Measurements from ENCODE around the gene TMEM86A.
"Not testable (repeated sequence)": the region's sequence is repeated elsewhere in the genome, so short reads cannot be mapped to it uniquely, and the experiment has no call there.

The TMEM86A gene

GRCh38 chr11:18698341-18699268 lies at the start of gene TMEM86A:
TSS of gene TMEM86A (plus strand) at chr11:18698779. CDS start at chr11:18698887, 108 bp downstream.
- peak; percentile 47 to 54 for DNase-seq (ENCODE audit: low read depth in 2 of 2)

- no peak for DNase-seq (ENCODE audit: low read depth in 2 of 2)
These were observed 48.2 kb upstream of the TMEM86A start for GRCh38 chr11:18650353-18650752.

GRCh38 chr11:18650859-18651557 lies 47.6 kb upstream of the TMEM86A start:
- peak; percentile 32 to 34 for DNase-seq (ENCODE audit: low read depth in 2 of 2)

- DNase-seq (ENCODE audit: low read depth in 2 of 2) = no peak
These were observed 40.9 kb upstream of the TMEM86A start for GRCh38 chr11:18657673-18658072.

- not testable (repeated sequence) for DNase-seq (ENCODE audit: low read depth in 2 of 2)
These were observed 33.2 kb upstream of the TMEM86A start for GRCh38 chr11:18665353-18665872.

- DNase-seq (ENCODE audit: low read depth in 2 of 2) = no peak
These were observed 30.4 kb upstream of the TMEM86A start for GRCh38 chr11:18668131-18668530.

- DNase-seq (ENCODE audit: low read depth in 2 of 2) = no peak
These were observed 29.4 kb upstream of the TMEM86A start for GRCh38 chr11:18669219-18669596.

- DNase-seq (ENCODE audit: low read depth in 2 of 2) = no peak
These were observed 28.9 kb upstream of the TMEM86A start for GRCh38 chr11:18669711-18670110.

GRCh38 chr11:18671246-18671645 lies 27.3 kb upstream of the TMEM86A start:
- no peak for DNase-seq (ENCODE audit: low read depth in 2 of 2)

GRCh38 chr11:18672209-18672608 lies 26.4 kb upstream of the TMEM86A start:
- DNase-seq (ENCODE audit: low read depth in 2 of 2) = not testable (repeated sequence)

GRCh38 chr11:18676803-18677202 lies 21.8 kb upstream of the TMEM86A start:
- DNase-seq (ENCODE audit: low read depth in 2 of 2) = no peak

GRCh38 chr11:18677560-18677959 lies 21.0 kb upstream of the TMEM86A start:
- DNase-seq (ENCODE audit: low read depth in 2 of 2) = no peak

GRCh38 chr11:18681949-18682348 lies 16.6 kb upstream of the TMEM86A start:
- not testable (repeated sequence) for DNase-seq (ENCODE audit: low read depth in 2 of 2)

- DNase-seq (ENCODE audit: low read depth in 2 of 2) = no peak
These were observed 16.1 kb upstream of the TMEM86A start for GRCh38 chr11:18682466-18682865.

- DNase-seq (ENCODE audit: low read depth in 2 of 2) = no peak
These were observed 14.3 kb upstream of the TMEM86A start for GRCh38 chr11:18684267-18684666.

- not testable (repeated sequence) for DNase-seq (ENCODE audit: low read depth in 2 of 2)
These were observed 7.0 kb upstream of the TMEM86A start for GRCh38 chr11:18691467-18692140.

GRCh38 chr11:18692941-18693760 lies 5.4 kb upstream of the TMEM86A start:
- no peak for DNase-seq (ENCODE audit: low read depth in 2 of 2)

- no peak for DNase-seq (ENCODE audit: low read depth in 2 of 2)
These were observed 1.8 kb upstream of the TMEM86A start for GRCh38 chr11:18696638-18697225.

GRCh38 chr11:18697576-18697975 lies 1.0 kb upstream of the TMEM86A start:
- no peak for DNase-seq (ENCODE audit: low read depth in 2 of 2)

GRCh38 chr11:18699269-18699596 lies 654 bp downstream of the TMEM86A start:
- no peak for DNase-seq (ENCODE audit: low read depth in 2 of 2)

GRCh38 chr11:18699848-18700261 lies 1.3 kb downstream of the TMEM86A start:
- no peak for DNase-seq (ENCODE audit: low read depth in 2 of 2)

Data from fibroblast of skin of left quadriceps (primary cell).